Measurements from ENCODE around the gene NALCN. TPM values are rescaled to one million over a fixed set of nuclear protein-coding genes. Genes with fewer than 3 reads are reported as not detected.

The NALCN gene
- total and polyA plus RNA-seq, 7 experiments from 2014 or later, result not detected

DNA sequence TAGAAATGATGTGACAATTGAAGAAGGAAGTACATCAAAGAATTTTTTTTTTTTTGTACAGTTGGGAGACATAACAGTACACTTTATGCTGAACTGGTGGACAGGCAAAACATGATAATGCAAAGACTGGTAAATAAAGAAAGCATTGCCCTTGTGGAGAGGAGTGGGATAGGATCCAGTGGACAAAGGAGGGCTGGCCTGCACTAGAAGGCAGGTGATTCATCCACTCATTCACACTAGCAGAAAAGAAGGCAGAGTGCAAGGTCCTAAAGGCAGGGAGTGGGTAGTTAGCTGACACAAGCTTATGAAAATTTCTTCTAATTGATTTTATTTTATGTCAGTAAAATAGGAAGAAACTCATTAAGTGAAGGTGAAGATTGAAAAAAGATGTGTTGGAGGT is 17.6 kb upstream of the NALCN start:
- no peaks in the 10 kb centered on the region for H3K4me1 Mint-ChIP-seq
- Histone ChIP-seq H3K27me3 (ENCODE audit: control insufficient read depth in 2 of 2, insufficient read depth in 2 of 2, low read length in 2 of 2) (peaks cover 0 to 2% of the 10 kb centered on the region in 2 donors), H3K36me3 (ENCODE audit: control insufficient read depth in 2 of 3, insufficient read depth in 3 of 3, low read length in 3 of 3) (no peaks in the 10 kb centered on the region), H3K9me3 (ENCODE audit: control insufficient read depth in 2 of 3, low read length in 3 of 3) (no peaks in the 10 kb centered on the region), H3K4me3 (ENCODE audit: low read length) (no peak overlapping the region), H3K4me1 (ENCODE audit: control insufficient read depth in 2 of 2, insufficient read depth in 2 of 2, low read length in 2 of 2) (no peaks in the 10 kb centered on the region), H3K27ac (ENCODE audit: low read depth, low read length) (no peak overlapping the region)
- H3K27me3 Mint-ChIP-seq, result peaks cover 0 to 21% (median 13%) of the 10 kb centered on the region in 5 donors
- ATAC-seq, result no peak
- no peaks in the 10 kb centered on the region for H3K36me3 Mint-ChIP-seq
- ChIA-PET POLR2A (no interaction called here), CTCF (no interaction called here)
- no peak for DNase-seq
- no peaks in the 10 kb centered on the region for H3K9me3 Mint-ChIP-seq
- H3K27ac Mint-ChIP-seq, result no peak overlapping the region
- H3K4me3 Mint-ChIP-seq, result no peak overlapping the region
- intact Hi-C loops (cut with micrococcal nuclease), result no loop called here

DNA sequence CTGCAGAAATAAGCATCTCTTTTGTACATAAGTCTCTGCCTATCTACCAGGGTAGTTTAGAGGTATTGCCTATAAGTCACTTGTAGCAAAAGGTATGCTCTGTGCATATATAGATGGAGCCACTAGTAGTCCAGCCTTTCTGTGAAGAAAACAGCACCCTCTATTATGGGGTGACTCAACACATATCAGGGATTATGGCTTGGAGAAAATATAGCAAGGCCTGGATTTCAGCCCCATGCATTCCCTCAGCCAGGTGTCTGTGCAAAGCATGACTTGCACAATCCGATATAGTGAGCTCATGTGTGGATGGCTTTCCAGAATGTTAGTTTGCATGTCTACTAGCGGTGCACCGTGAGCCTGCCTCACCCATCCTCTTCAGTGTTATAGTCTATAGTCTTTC is 13.4 kb upstream of the NALCN start:
- Mint-ChIP-seq H3K4me1 (no peaks in the 10 kb centered on the region), H3K27me3 (peaks cover 0 to 24% (median 15%) of the 10 kb centered on the region in 5 donors), H3K27ac (no peak overlapping the region), H3K36me3 (no peaks in the 10 kb centered on the region), H3K9me3 (peaks cover 0 to 2% (median 0%) of the 10 kb centered on the region in 11 donors), H3K4me3 (no peak overlapping the region)
- Histone ChIP-seq H3K27ac (ENCODE audit: low read depth, low read length) (no peak overlapping the region), H3K9me3 (ENCODE audit: control insufficient read depth in 2 of 3, low read length in 3 of 3) (no peaks in the 10 kb centered on the region), H3K36me3 (ENCODE audit: control insufficient read depth in 2 of 3, insufficient read depth in 3 of 3, low read length in 3 of 3) (no peaks in the 10 kb centered on the region), H3K4me3 (ENCODE audit: low read length) (no peak overlapping the region), H3K27me3 (ENCODE audit: control insufficient read depth in 2 of 2, insufficient read depth in 2 of 2, low read length in 2 of 2) (peaks cover 0 to 2% of the 10 kb centered on the region in 2 donors), H3K4me1 (ENCODE audit: control insufficient read depth in 2 of 2, insufficient read depth in 2 of 2, low read length in 2 of 2) (no peaks in the 10 kb centered on the region)
- DNase-seq (no peak), ATAC-seq (no peak)
- ChIA-PET CTCF (no interaction called here), POLR2A (no interaction called here)
- intact Hi-C loops (cut with micrococcal nuclease), result no loop called here

DNA sequence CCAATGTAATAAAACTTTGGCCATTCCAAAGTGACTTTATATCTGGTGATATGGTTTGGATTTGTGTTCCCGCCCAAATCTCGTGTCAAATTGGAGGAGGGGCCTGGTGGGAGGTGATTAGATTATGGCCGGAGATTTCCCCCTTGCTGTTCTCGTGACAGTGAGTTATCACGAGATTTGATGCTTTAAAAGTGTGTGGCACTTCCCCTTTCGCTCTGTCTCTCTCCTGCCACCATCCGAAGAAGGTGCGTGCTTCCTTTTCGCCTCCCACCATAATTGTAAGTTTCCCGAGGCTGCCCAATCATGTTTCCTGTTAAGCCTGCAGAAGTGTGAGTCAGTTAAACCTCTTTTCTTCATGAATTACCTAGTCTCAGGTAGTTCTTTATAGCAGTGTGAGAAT is 9.3 kb upstream of the NALCN start:
- Mint-ChIP-seq H3K27me3 (peaks cover 0 to 14% (median 5%) of the 10 kb centered on the region in 5 donors), H3K4me3 (no peak overlapping the region), H3K4me1 (no peaks in the 10 kb centered on the region), H3K36me3 (no peaks in the 10 kb centered on the region), H3K9me3 (peaks cover 0 to 2% (median 0%) of the 10 kb centered on the region in 11 donors), H3K27ac (no peak overlapping the region)
- DNase-seq (no peak), ATAC-seq (no peak)
- Histone ChIP-seq H3K36me3 (ENCODE audit: control insufficient read depth in 2 of 3, insufficient read depth in 3 of 3, low read length in 3 of 3) (no peaks in the 10 kb centered on the region), H3K4me3 (ENCODE audit: low read length) (no peak overlapping the region), H3K27ac (ENCODE audit: low read depth, low read length) (no peak overlapping the region), H3K9me3 (ENCODE audit: control insufficient read depth in 2 of 3, low read length in 3 of 3) (no peaks in the 10 kb centered on the region), H3K27me3 (ENCODE audit: control insufficient read depth in 2 of 2, insufficient read depth in 2 of 2, low read length in 2 of 2) (no peaks in the 10 kb centered on the region), H3K4me1 (ENCODE audit: control insufficient read depth in 2 of 2, insufficient read depth in 2 of 2, low read length in 2 of 2) (no peaks in the 10 kb centered on the region)
- ChIA-PET CTCF (no interaction called here), POLR2A (no interaction called here)
- intact Hi-C loops (cut with micrococcal nuclease), result no loop called here

DNA sequence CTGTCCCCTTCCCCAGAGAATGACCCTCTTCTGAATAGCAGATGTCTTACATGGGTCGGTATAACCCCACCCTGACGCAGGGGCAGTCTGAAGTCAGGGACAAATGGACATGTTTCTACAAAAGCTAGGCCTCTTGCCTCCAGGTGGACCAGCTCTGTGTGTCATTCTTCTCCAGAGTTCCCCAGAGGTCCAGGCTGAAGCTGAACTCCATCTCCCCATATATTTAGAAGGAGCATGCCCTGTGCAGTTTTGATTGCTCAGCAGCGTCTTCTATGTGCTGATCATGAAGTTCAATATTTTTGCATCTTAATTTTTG is 8.8 kb upstream of the NALCN start:
- intact Hi-C loops (cut with micrococcal nuclease), result no loop called here
- Mint-ChIP-seq H3K36me3 (no peaks in the 10 kb centered on the region), H3K4me1 (no peaks in the 10 kb centered on the region), H3K9me3 (peaks cover 0 to 2% (median 0%) of the 10 kb centered on the region in 11 donors), H3K27me3 (peaks cover 0 to 16% (median 7%) of the 10 kb centered on the region in 5 donors), H3K27ac (no peak overlapping the region), H3K4me3 (no peak overlapping the region)
- Histone ChIP-seq H3K36me3 (ENCODE audit: control insufficient read depth in 2 of 3, insufficient read depth in 3 of 3, low read length in 3 of 3) (no peaks in the 10 kb centered on the region), H3K4me1 (ENCODE audit: control insufficient read depth in 2 of 2, insufficient read depth in 2 of 2, low read length in 2 of 2) (no peaks in the 10 kb centered on the region), H3K9me3 (ENCODE audit: control insufficient read depth in 2 of 3, low read length in 3 of 3) (no peaks in the 10 kb centered on the region), H3K27ac (ENCODE audit: low read depth, low read length) (no peak overlapping the region), H3K27me3 (ENCODE audit: control insufficient read depth in 2 of 2, insufficient read depth in 2 of 2, low read length in 2 of 2) (no peaks in the 10 kb centered on the region), H3K4me3 (ENCODE audit: low read length) (no peak overlapping the region)
- DNase-seq (no peak), ATAC-seq (no peak)
- CTCF ChIA-PET, result no interaction called here
- POLR2A ChIA-PET, result no interaction called here

DNA sequence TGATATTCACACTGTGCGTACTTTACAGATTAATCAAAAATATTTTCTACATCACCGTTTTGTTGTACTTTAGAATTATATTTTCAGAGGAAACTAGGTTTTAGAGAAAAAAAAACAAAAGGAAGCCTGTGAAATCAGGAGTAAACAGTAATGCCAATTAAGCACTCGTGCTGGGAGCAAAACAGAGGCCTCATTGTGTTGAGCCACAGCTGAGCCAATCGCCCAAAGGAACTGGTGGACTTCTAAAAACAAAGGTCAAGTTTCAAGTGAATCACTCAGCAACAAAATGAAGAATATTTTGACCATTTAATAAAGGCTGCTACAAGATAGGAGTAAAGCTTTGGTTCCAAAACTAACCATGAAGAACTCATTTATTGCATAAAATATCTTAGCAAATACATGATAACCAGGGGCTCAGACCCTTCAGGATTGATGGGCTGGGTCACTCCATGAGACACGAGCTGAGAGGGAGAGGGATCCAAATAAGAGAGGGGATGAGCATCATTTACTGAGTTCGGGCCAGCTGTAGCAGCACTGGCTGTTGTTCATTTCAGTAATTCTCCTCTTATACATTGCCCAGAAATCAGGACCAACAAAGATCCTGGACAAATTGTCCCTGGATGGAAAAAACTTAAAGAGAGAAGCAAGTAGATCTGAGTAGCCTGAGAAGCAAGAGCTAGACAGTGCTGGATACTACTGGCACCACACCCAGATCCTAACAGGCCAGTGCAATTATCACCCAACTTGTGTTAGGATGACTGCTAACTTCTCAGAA is 8.3 kb upstream of the NALCN start:
- POLR2A ChIA-PET, result no interaction called here
- no peak overlapping the region for H3K4me3 Mint-ChIP-seq
- Histone ChIP-seq H3K36me3 (ENCODE audit: control insufficient read depth in 2 of 3, insufficient read depth in 3 of 3, low read length in 3 of 3) (no peaks in the 10 kb centered on the region), H3K27ac (ENCODE audit: low read depth, low read length) (no peak overlapping the region), H3K27me3 (ENCODE audit: control insufficient read depth in 2 of 2, insufficient read depth in 2 of 2, low read length in 2 of 2) (no peaks in the 10 kb centered on the region), H3K4me1 (ENCODE audit: control insufficient read depth in 2 of 2, insufficient read depth in 2 of 2, low read length in 2 of 2) (no peaks in the 10 kb centered on the region), H3K9me3 (ENCODE audit: control insufficient read depth in 2 of 3, low read length in 3 of 3) (no peaks in the 10 kb centered on the region), H3K4me3 (ENCODE audit: low read length) (no peak overlapping the region)
- H3K4me1 Mint-ChIP-seq, result no peaks in the 10 kb centered on the region
- peaks cover 0 to 18% (median 8%) of the 10 kb centered on the region in 5 donors for H3K27me3 Mint-ChIP-seq
- ATAC-seq (no peak), DNase-seq (no peak)
- H3K27ac Mint-ChIP-seq, result no peak overlapping the region
- peaks cover 0 to 3% (median 0%) of the 10 kb centered on the region in 11 donors for H3K9me3 Mint-ChIP-seq
- intact Hi-C loops (cut with micrococcal nuclease), result no loop called here
- H3K36me3 Mint-ChIP-seq, result no peaks in the 10 kb centered on the region
- CTCF ChIA-PET, result no interaction called here

DNA sequence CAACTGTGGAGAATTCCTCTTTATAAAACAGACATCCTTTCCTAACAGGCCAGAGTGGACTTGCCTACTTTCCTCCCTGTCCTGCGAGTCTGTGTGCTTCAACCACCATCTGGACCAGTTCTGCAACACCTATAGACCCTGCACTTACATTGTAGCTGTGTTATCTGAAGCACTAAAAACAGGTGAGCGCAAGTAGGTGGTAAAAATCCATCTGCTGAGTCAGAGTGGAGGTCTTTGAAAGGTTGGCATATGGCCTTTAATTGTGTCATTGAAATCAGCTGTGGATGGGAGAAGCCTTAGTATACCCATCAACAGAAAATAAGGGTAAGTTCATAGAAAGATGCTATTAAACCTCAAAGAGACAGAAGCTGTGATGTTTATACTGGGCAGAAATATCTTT is 7.6 kb upstream of the NALCN start:
- Histone ChIP-seq H3K36me3 (ENCODE audit: control insufficient read depth in 2 of 3, insufficient read depth in 3 of 3, low read length in 3 of 3) (no peaks in the 10 kb centered on the region), H3K27me3 (ENCODE audit: control insufficient read depth in 2 of 2, insufficient read depth in 2 of 2, low read length in 2 of 2) (no peaks in the 10 kb centered on the region), H3K4me1 (ENCODE audit: control insufficient read depth in 2 of 2, insufficient read depth in 2 of 2, low read length in 2 of 2) (no peaks in the 10 kb centered on the region), H3K4me3 (ENCODE audit: low read length) (no peak overlapping the region), H3K27ac (ENCODE audit: low read depth, low read length) (no peak overlapping the region), H3K9me3 (ENCODE audit: control insufficient read depth in 2 of 3, low read length in 3 of 3) (no peaks in the 10 kb centered on the region)
- no peaks in the 10 kb centered on the region for H3K4me1 Mint-ChIP-seq
- ChIA-PET POLR2A (no interaction called here), CTCF (no interaction called here)
- no peaks in the 10 kb centered on the region for H3K36me3 Mint-ChIP-seq
- DNase-seq (no peak), ATAC-seq (no peak)
- no peak overlapping the region for H3K27ac Mint-ChIP-seq
- peaks cover 2 to 21% (median 13%) of the 10 kb centered on the region in 5 donors for H3K27me3 Mint-ChIP-seq
- H3K9me3 Mint-ChIP-seq, result peaks cover 0 to 4% (median 0%) of the 10 kb centered on the region in 11 donors
- intact Hi-C loops (cut with micrococcal nuclease), result no loop called here
- no peak overlapping the region for H3K4me3 Mint-ChIP-seq

DNA sequence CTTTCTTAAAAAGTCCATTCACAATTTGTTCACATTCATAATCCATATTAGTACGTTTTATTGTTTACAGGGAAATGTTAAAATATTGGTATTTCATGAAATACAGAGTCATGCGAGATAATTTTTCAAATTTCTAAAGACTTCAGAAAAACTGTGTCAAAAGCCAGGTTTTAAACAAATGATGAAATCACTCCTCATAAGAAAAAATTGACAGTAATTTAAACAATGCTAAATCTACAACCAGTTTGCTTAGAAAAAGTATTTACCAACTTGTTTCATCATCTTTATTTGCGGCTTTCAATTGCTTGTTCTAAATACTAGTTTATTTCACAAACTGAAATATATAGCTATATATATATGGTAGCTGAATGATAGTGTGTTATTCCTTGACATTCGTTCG is 1.2 kb upstream of the NALCN start:
- Mint-ChIP-seq H3K27ac (no peak overlapping the region), H3K9me3 (peaks cover 0 to 4% (median 0%) of the 10 kb centered on the region in 11 donors), H3K4me3 (peak overlapping the region in 1 of 10 donors; percentile 46), H3K36me3 (no peaks in the 10 kb centered on the region), H3K27me3 (peaks cover 38 to 57% (median 45%) of the 10 kb centered on the region in 5 donors), H3K4me1 (peaks cover 0 to 13% (median 5%) of the 10 kb centered on the region in 7 donors)
- ChIA-PET CTCF (no interaction called here), POLR2A (no interaction called here)
- Histone ChIP-seq H3K36me3 (ENCODE audit: control insufficient read depth in 2 of 3, insufficient read depth in 3 of 3, low read length in 3 of 3) (no peaks in the 10 kb centered on the region), H3K9me3 (ENCODE audit: control insufficient read depth in 2 of 3, low read length in 3 of 3) (no peaks in the 10 kb centered on the region), H3K27me3 (ENCODE audit: control insufficient read depth in 2 of 2, insufficient read depth in 2 of 2, low read length in 2 of 2) (peaks cover 0 to 7% of the 10 kb centered on the region in 2 donors), H3K27ac (ENCODE audit: low read depth, low read length) (no peak overlapping the region), H3K4me1 (ENCODE audit: control insufficient read depth in 2 of 2, insufficient read depth in 2 of 2, low read length in 2 of 2) (no peaks in the 10 kb centered on the region), H3K4me3 (ENCODE audit: low read length) (no peak overlapping the region)
- ATAC-seq, result no peak
- DNase-seq, result no peak
- intact Hi-C loops (cut with micrococcal nuclease), result no loop called here

All from naive thymus-derived CD4-positive, alpha-beta T cell (primary cell).